HepG2 (cell line): ENCODE measurements around the gene SMAD3. TPM values are rescaled to one million over a fixed set of nuclear protein-coding genes. Genes with fewer than 3 reads are reported as not detected.

Source experiments
- ATAC-seq: fragments of 200-7000 bp; cut with Tn5 transposase; 3 replicates; pipeline ENCODE4 v1.9.1; 2020; ENCODE audit warnings: mild to moderate bottlenecking, moderate library complexity
- BruUV-seq: library from RNA; stranded (reverse); fragments of 400-500 nt; replicated peaks from 2 replicates; lab custom pipeline; 2021; lab: Mats Ljungman, UMichigan
- CTCF ChIA-PET: fragments of 300-600 bp; formaldehyde crosslinking; extraction: SDS; loops from one replicate; lab custom pipeline; 2021; ENCODE audit warnings: low total read pairs, inconsistent platforms, low intra/inter-chr PET ratio; lab: Yijun Ruan, JAX
- POLR2A ChIA-PET: fragments of 350-600 bp; sonication (Branson Sonifier 250); formaldehyde crosslinking; loops from one replicate; lab custom pipeline; 2020; ENCODE audit warnings: antibody characterized with exemption, inconsistent platforms; lab: Yijun Ruan, JAX
- DNase-seq: peaks from one replicate; pipeline ENCODE4 v3.0.0-alpha.2; 2015; ENCODE audit warnings: low spot score
- FAIRE-seq: peaks from 3 replicates; lab custom pipeline; 2011; peaks lifted over from hg19 to GRCh38; lab: Jason Lieb, UNC
- H2AFZ ChIP-seq: one replicate; pipeline ENCODE4 v1.6.1; 2011; ENCODE audit warnings: low read length, inconsistent platforms
- H3K27ac ChIP-seq: fragments of 300-600 bp; 3 replicates; pipeline ENCODE4 v1.8.0; 2011; ENCODE audit warnings: mixed run types, mild to moderate bottlenecking, mixed read lengths, low read length, inconsistent platforms; ENCODE audit not compliant: insufficient read depth; ENCODE audit errors: extremely low read length
- H3K27me3 ChIP-seq, 2 experiments: fragments of 200-600 bp in 1 of 2; 2 replicates in 1 of 2; 3 replicates in 1 of 2; pipeline versions ENCODE4 v1.6.0 to v1.8.0; 2011; ENCODE audit warnings: low read length in 2 of 2, mild to moderate bottlenecking in 2 of 2, moderate library complexity in 2 of 2, inconsistent platforms in 1 of 2; ENCODE audit not compliant: insufficient read depth in 2 of 2, control insufficient read depth in 1 of 2
- H3K36me3 ChIP-seq, 2 experiments: fragments of 200-600 bp in 1 of 2; replicated peaks in 1 of 2; 2 replicates in 1 of 2; 3 replicates in 1 of 2; pipeline versions ENCODE4 v1.5.1 to v1.8.0; 2011; ENCODE audit warnings: low read length in 2 of 2, inconsistent platforms in 1 of 2; ENCODE audit not compliant: insufficient read depth in 2 of 2, control insufficient read depth in 1 of 2
- H3K4me1 ChIP-seq: 2 replicates; pipeline ENCODE4 v1.5.1; 2012; ENCODE audit warnings: low read length, inconsistent platforms; ENCODE audit not compliant: insufficient read depth
- H3K4me2 ChIP-seq: 2 replicates; pipeline ENCODE4 v1.6.0; 2011; ENCODE audit warnings: low read depth, low read length, inconsistent platforms
- H3K4me3 ChIP-seq, 3 experiments: fragments of 200-600 bp in 1 of 3; sonication (generic), shearing (Covaris generic) in 1 of 3; replicated peaks in 1 of 3; 2 replicates each; pipeline ENCODE4 v1.5.1; 2011 to 2016; ENCODE audit warnings: low read length in 3 of 3, inconsistent platforms in 2 of 3, low read depth in 2 of 3, mild to moderate bottlenecking in 2 of 3, control low read depth in 1 of 3, mixed read lengths in 1 of 3; ENCODE audit not compliant: insufficient read depth in 1 of 3
- H3K79me2 ChIP-seq: one replicate; pipeline ENCODE4 v1.6.1; 2011; ENCODE audit warnings: low read length, inconsistent platforms; ENCODE audit not compliant: insufficient read depth
- H3K9ac ChIP-seq: 2 replicates; pipeline ENCODE4 v1.6.0; 2011; ENCODE audit warnings: mild to moderate bottlenecking, low read depth, low read length, inconsistent platforms; ENCODE audit not compliant: insufficient read depth
- H3K9me3 ChIP-seq: 2 replicates; pipeline ENCODE4 v1.5.1; 2012; ENCODE audit warnings: mild to moderate bottlenecking, low read length
- H4K20me1 ChIP-seq: 2 replicates; pipeline ENCODE4 v1.6.0; 2011; ENCODE audit warnings: inconsistent platforms, mild to moderate bottlenecking, low read length, moderate library complexity; ENCODE audit not compliant: insufficient read depth
- ARHGAP35 ChIP-seq: sonication (generic); formaldehyde crosslinking; IDR thresholded peaks from 2 replicates; pipeline ENCODE4 v1.9.0; 2022; ENCODE audit warnings: mild to moderate bottlenecking, inconsistent platforms, moderate library complexity, missing genetic modification reagents, borderline replicate concordance
- KAT7 ChIP-seq: IDR thresholded peaks from 2 replicates; pipeline ENCODE4 v1.6.1; 2018; ENCODE audit warnings: borderline replicate concordance, missing compliant biosample characterization
- MZF1 ChIP-seq: sonication (generic); formaldehyde crosslinking; IDR thresholded peaks from 2 replicates; pipeline ENCODE4 v1.8.1; 2023; ENCODE audit warnings: mild to moderate bottlenecking, missing genetic modification reagents, borderline replicate concordance
- RXRA ChIP-seq: sonication (generic); formaldehyde crosslinking; IDR thresholded peaks from 2 replicates; pipeline ENCODE4 v1.5.1; 2020; ENCODE audit warnings: missing genetic modification reagents
- TCF7L2 ChIP-seq: IDR thresholded peaks from 2 replicates; pipeline ENCODE4 v1.6.1; 2011; ENCODE audit warnings: mild to moderate bottlenecking, low read depth, low read length, moderate library complexity
- TOPORS ChIP-seq: sonication (generic); formaldehyde crosslinking; IDR thresholded peaks from 2 replicates; pipeline ENCODE4 v1.8.0; 2023; ENCODE audit warnings: mild to moderate bottlenecking, missing genetic modification reagents
- XBP1 ChIP-seq: sonication (generic); formaldehyde crosslinking; IDR thresholded peaks from 2 replicates; pipeline ENCODE4 v1.5.0; 2020; ENCODE audit warnings: missing genetic modification reagents
- ZHX2 ChIP-seq, 2 experiments: sonication (generic) in 1 of 2; formaldehyde crosslinking in 1 of 2; IDR thresholded peaks; 2 replicates each; pipeline versions ENCODE4 v1.6.1 to v1.9.0; 2014 to 2022; ENCODE audit warnings: antibody characterized with exemption in 1 of 2, borderline replicate concordance in 1 of 2, inconsistent platforms in 1 of 2, low read depth in 1 of 2, missing genetic modification reagents in 1 of 2
- ZNF343 ChIP-seq: sonication (generic); formaldehyde crosslinking; IDR thresholded peaks from 2 replicates; pipeline ENCODE4 v1.4.0; 2020; ENCODE audit warnings: mild to moderate bottlenecking, missing genetic modification reagents
- ZNF501 ChIP-seq: sonication (generic); formaldehyde crosslinking; IDR thresholded peaks from 2 replicates; pipeline ENCODE4 v1.5.1; 2020; ENCODE audit warnings: mild to moderate bottlenecking, moderate library complexity, missing genetic modification reagents
- WGBS: methylation state at CpG from one replicate; pipeline ENCODE4 v1.1.6; 2017; ENCODE audit warnings: low lambda C conversion rate; 5-methylcytosine and 5-hydroxymethylcytosine counted together
- in situ Hi-C: cut with HindIII; loops from 2 replicates; pipeline ENCODE4 v1.10.0; 2017; ENCODE audit warnings: low pct_unique_long_range_greater_than_20kb; ENCODE audit not compliant: extremely low pct_ligation_motif_present
- intact Hi-C: fragments of 100-400 bp; cut with micrococcal nuclease; formaldehyde crosslinking; loops from one replicate; pipeline ENCODE4 v1.10.0; 2022; ENCODE audit not compliant: unreplicated experiment
- polyA plus RNA-seq, 8 experiments: library from polyadenylated mRNA; depleted of rRNA in 3 of 8; stranded (reverse) in 7 of 8; unstranded in 1 of 8; fragments of >200 nt; fragmentation: Illumina TruSeq in 4 of 8; extraction: Trizol in 4 of 8; gene quantifications; 2 replicates each; pipeline versions ENCODE4 v1.2.1 to v1.2.3, GENCODE V29; 2011 to 2016; ENCODE audit warnings: low read depth in 4 of 8, missing spikeins in 1 of 8, mixed read lengths in 1 of 8; ENCODE audit not compliant: insufficient read depth in 1 of 8
- total RNA-seq, 5 experiments: library from RNA; depleted of rRNA; stranded (reverse); fragments of >200 nt; fragmentation: Illumina TruSeq; extraction: Trizol; gene quantifications; 2 replicates each; pipeline ENCODE4 v1.2.3, GENCODE V29; 2016; ENCODE audit warnings: low read depth in 1 of 5
- TF ChIP-seq, protein P1 (sequence below): sonication (generic); formaldehyde crosslinking; IDR thresholded peaks from 2 replicates; pipeline ENCODE4 v1.4.0; 2020; ENCODE audit warnings: missing genetic modification reagents
- TF ChIP-seq, protein P2 (sequence below): sonication (generic); formaldehyde crosslinking; IDR thresholded peaks from 2 replicates; pipeline ENCODE4 v1.5.0; 2020; ENCODE audit warnings: mild to moderate bottlenecking, missing genetic modification reagents, moderate library complexity
- TF ChIP-seq, protein P3 (sequence below): sonication (generic); formaldehyde crosslinking; IDR thresholded peaks from 2 replicates; pipeline ENCODE4 v1.4.0; 2020; ENCODE audit warnings: missing genetic modification reagents, borderline replicate concordance

Gene SMAD3
- total and polyA plus RNA-seq, 2 of the 13 experiments (the other 11 are each of a cell fraction or from before 2014, with no cell fraction given) = 8.6 to 56.3 TPM

- no peaks in the 10 kb centered on the region for H3K27me3 ChIP-seq
- H3K4me3 ChIP-seq = no peak overlapping the region
- 95% methylated on average over 1 of the region's 1 CpG for WGBS
- BruUV-seq = no TSS peak
- H3K4me2 ChIP-seq = no peak overlapping the region
- H3K36me3 ChIP-seq = peaks cover 2 to 7% of the 10 kb centered on the region in 2 experiments; a peak in 1 of 5 replicates
- H3K9me3 ChIP-seq = no peaks in the 10 kb centered on the region
- FAIRE-seq (no peak), DNase-seq (no peak), ATAC-seq (no peak)
- no peak overlapping the region for H2AFZ ChIP-seq
- H3K79me2 ChIP-seq = no peaks in the 10 kb centered on the region
- ChIA-PET POLR2A (no interaction called here), CTCF (no interaction called here)
- H3K4me1 ChIP-seq = peaks cover 3% of the 10 kb centered on the region
- no peaks in the 10 kb centered on the region for H4K20me1 ChIP-seq
- H3K9ac ChIP-seq = no peak overlapping the region
- in situ Hi-C loops (no loop called here), intact Hi-C loops (no loop called here)
- no peak overlapping the region for H3K27ac ChIP-seq
- TF ChIP-seq TCF7L2 (no peak), RXRA (CRISPR knock-in tag) (no peak), ARHGAP35 (no peak), ZNF501 (CRISPR knock-in tag) (no peak), TOPORS (CRISPR knock-in tag) (no peak), XBP1 (CRISPR knock-in tag) (no peak), KAT7 (CRISPR knock-in tag) (no peak), ZHX2 (IDR thresholded peaks at IDR 0.05; ENCODE audit: low read depth) (no peak), ZHX2 (CRISPR knock-in tag; IDR thresholded peaks at IDR 0.05; ENCODE audit: borderline replicate concordance) (no peak), MZF1 (CRISPR knock-in tag) (no peak), ZNF343 (CRISPR knock-in tag) (no peak)
- TF ChIP-seq, protein P1, sequence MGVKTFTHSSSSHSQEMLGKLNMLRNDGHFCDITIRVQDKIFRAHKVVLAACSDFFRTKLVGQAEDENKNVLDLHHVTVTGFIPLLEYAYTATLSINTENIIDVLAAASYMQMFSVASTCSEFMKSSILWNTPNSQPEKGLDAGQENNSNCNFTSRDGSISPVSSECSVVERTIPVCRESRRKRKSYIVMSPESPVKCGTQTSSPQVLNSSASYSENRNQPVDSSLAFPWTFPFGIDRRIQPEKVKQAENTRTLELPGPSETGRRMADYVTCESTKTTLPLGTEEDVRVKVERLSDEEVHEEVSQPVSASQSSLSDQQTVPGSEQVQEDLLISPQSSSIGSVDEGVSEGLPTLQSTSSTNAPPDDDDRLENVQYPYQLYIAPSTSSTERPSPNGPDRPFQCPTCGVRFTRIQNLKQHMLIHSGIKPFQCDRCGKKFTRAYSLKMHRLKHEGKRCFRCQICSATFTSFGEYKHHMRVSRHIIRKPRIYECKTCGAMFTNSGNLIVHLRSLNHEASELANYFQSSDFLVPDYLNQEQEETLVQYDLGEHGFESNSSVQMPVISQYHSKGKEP (CRISPR knock-in tag) = no peak
- TF ChIP-seq, protein P2, sequence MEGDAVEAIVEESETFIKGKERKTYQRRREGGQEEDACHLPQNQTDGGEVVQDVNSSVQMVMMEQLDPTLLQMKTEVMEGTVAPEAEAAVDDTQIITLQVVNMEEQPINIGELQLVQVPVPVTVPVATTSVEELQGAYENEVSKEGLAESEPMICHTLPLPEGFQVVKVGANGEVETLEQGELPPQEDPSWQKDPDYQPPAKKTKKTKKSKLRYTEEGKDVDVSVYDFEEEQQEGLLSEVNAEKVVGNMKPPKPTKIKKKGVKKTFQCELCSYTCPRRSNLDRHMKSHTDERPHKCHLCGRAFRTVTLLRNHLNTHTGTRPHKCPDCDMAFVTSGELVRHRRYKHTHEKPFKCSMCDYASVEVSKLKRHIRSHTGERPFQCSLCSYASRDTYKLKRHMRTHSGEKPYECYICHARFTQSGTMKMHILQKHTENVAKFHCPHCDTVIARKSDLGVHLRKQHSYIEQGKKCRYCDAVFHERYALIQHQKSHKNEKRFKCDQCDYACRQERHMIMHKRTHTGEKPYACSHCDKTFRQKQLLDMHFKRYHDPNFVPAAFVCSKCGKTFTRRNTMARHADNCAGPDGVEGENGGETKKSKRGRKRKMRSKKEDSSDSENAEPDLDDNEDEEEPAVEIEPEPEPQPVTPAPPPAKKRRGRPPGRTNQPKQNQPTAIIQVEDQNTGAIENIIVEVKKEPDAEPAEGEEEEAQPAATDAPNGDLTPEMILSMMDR = no peak
- TF ChIP-seq, protein P3, sequence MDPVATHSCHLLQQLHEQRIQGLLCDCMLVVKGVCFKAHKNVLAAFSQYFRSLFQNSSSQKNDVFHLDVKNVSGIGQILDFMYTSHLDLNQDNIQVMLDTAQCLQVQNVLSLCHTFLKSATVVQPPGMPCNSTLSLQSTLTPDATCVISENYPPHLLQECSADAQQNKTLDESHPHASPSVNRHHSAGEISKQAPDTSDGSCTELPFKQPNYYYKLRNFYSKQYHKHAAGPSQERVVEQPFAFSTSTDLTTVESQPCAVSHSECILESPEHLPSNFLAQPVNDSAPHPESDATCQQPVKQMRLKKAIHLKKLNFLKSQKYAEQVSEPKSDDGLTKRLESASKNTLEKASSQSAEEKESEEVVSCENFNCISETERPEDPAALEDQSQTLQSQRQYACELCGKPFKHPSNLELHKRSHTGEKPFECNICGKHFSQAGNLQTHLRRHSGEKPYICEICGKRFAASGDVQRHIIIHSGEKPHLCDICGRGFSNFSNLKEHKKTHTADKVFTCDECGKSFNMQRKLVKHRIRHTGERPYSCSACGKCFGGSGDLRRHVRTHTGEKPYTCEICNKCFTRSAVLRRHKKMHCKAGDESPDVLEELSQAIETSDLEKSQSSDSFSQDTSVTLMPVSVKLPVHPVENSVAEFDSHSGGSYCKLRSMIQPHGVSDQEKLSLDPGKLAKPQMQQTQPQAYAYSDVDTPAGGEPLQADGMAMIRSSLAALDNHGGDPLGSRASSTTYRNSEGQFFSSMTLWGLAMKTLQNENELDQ = no peak
Measured at GRCh38 chr15:67227431-67227830, 162.0 kb downstream of the SMAD3 start.
